SW 1271 (cell line): Measurements from ENCODE around the gene TMEM37.

ENCODE experiments used
- DNase-seq, 2 experiments: peaks; one replicate each; lab custom pipeline; 2025; lab: John Stamatoyannopoulos, UW

Gene TMEM37

DNA sequence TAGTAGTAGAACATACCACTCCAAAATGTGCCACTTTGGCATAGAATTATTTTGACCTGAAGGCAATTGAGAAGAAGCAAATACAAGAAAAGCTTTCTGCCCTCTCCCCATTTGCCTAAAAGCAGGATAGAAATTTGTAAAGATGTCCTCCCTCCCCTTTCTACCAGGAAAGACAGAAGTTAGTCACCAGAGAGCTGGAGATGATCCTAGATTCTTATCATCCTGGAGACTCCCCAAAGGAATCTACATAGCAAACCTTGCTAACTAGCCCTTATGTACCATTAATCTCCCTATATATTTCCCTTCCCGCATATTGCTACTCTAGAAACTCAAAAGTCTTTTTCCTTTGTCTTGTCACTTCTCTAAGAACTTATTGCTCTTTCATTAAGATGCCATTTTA lies 12.6 kb upstream of the TMEM37 start:
- no peak for DNase-seq

DNA sequence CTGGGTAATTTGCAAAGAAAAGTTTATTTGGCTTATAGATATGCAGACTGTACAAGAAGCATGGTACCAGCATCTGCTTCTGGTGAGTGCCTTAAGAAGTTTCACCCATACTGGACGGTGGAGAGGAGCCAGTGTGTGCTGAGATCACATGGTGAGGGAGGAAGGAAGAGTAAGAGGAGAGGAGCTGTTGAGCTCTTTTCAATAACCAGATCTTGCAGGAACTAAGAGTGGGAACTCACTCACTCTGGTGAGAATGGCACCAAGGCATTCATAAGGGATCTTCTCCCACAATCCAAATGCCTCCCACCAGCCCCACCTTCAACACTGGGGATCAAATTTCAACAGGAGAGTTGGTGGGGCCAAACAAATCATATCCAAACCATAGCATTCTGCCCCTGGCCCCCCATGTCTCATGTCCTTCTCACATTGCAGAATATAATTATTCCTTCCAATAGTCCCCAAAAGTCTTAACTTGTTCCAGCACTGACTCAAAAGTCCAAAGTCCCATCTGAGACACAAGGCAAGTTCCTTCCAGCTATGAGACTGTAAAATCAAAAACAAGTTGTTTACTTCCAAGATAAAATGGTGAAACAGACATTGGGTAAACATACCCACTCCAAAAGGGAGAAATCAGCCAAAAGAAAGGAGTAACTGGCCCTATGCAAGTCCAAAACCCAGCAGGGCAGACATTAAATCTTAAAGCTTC lies 11.7 kb upstream of the TMEM37 start:
- DNase-seq, result no peak

DNA sequence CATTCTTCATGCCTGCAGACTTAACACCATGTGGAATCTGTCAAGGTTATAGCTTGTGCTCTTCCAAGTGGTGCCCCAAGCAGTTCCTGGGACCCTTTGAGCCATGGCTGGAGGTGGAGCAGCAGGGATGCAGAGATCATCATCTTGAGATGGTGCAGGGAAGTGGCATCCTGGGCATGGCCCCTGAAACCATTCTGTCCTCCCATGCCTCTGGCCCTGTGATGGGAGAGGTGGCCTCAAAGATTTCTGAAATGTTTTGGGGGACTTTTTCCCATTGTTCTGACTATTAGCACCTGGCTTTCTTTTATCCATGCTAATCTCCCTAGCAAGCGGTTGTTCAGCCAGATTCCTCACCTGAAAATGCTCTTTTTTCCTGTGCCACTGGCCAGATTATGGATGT lies 10.3 kb upstream of the TMEM37 start:
- no peak for DNase-seq

DNA sequence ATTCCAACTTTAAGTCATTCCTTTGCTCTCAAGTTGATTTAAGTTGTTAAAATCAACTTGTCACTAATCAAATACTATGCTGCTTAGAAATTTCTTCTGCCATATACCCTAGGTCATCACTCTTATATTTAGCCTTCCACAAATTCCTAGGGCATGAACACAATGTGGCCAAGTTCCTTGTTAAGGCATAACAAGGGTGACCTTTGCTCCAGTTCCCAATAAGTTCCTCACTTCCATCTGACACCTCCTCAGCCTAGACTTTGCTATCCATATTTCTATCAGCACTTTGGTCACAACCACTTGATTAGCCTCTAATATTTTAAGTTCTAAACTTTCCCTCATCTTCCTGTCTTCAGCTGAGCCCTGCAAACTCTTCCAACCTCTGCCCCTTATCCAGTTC lies 9.9 kb upstream of the TMEM37 start:
- DNase-seq, result no peak

DNA sequence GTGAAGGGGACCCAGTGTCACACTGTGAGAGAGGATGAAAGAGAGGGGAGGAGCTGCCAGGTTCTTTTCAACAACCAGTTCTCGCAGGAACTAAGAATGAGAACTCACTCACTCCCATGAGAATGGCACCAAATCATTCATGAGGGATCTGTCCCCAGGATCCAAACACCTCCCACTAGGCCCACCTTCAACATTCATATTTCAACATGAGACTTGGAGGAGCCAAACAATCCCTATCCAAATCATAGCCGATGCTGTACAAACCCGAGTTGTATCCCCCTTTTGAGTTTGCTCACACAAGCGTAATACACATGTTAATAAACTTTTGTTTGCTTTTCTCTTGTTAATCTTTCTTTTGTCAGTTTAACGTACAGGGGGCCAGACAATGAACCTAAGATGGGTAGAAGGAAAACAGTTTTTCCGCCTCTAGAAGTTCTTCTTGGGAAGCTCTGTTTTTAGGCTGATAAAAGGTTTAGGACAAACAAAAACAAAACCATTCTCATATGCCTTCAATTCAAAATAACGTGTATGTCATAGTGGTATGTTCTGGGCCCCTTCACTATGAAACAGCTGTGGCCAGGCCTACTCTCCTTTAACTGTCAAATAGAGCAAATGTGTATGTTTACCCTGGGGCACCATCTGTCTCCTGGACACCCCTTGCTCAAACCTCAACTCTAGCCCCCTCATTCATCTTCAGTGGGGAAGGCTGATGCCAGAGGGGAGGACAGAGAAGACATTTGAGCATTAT lies 9.1 kb upstream of the TMEM37 start:
- DNase-seq, result no peak

DNA sequence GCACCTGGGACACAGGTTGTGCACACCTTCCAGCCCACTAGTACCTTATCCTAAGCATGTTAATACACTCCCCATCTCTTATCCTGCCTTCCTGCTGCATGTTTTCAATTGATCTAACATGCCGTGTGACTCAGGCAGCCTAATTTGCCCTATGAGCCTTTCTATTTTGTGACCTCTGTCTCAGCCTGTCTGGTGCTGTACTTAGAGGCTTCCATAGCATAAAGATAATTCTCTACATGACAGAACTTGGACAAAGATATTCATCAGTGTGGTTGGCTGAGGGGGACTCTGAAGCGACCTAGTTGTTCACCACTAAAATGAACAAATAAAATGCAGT lies 8.6 kb upstream of the TMEM37 start:
- DNase-seq, result no peak

DNA sequence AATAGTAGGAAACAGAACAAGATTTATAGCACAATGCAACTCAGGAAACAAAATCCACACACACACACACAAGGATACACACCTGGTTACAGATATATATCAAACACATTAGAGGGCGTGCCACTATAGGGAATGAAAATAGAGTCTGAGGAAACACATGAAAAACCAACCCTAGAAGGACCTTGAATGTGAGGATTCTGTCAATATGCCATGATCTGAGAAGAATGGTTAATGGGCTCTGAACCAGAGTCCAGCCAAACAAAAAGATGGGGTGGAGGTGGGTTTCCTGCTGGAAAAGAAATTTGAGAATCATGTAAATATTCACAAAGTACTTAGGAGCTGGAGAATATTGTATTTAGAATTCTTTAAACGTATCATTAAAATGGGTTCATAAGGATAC lies 7.8 kb upstream of the TMEM37 start:
- no peak for DNase-seq

DNA sequence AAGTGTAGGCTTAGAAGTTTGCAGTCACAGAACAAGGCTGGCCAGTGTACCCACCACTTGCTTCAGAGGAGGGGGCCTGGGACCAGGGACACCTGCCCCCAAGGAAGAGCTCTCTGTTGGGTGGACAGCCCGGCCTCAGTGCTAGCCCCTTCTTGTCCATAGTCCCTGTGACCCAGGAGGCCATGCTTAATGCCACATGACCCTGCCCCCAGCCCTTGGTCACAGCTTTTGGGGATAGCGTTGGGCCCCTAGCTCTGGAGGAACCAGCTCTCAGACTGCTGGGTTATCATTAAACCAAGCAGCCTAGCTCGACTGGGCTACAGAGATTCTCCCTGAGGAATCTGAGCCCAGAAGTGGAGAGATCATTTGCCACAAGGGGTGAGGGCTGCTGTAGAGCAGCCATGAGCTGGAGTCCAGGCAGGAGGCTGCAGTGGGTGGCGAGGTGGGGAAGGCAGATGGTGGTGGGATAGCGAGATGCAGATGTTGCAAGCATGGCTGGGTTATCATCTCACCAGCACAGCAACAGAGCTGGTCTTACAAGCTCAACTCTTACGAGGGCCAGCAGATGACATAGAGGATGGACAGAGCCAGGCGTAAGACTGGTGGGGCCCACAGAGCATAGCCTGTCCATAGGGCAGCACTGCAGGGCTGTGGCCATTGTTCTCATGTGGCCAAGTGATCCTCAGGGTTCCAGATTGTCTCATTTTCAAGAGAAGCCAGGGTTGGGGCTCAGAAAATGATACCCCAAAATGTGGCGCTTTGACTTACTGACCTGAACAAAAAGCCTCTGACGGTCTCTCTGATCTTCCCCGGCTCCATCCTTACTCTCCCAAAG lies 7.2 kb upstream of the TMEM37 start:
- DNase-seq, result no peak

DNA sequence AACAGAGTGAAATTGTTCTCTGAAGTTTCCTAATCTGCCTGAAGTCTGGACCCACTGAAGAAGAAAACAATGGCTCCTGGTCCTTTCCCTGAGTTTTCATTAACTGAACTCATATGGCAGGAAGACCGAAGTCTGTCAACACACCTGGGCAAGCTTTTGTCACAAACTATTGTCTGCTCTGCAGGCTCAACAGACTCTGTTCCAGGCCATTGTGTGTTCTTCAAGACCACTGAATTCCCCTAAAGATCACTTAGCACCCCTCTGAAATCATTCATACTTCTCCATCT lies 6.6 kb upstream of the TMEM37 start:
- no peak for DNase-seq

DNA sequence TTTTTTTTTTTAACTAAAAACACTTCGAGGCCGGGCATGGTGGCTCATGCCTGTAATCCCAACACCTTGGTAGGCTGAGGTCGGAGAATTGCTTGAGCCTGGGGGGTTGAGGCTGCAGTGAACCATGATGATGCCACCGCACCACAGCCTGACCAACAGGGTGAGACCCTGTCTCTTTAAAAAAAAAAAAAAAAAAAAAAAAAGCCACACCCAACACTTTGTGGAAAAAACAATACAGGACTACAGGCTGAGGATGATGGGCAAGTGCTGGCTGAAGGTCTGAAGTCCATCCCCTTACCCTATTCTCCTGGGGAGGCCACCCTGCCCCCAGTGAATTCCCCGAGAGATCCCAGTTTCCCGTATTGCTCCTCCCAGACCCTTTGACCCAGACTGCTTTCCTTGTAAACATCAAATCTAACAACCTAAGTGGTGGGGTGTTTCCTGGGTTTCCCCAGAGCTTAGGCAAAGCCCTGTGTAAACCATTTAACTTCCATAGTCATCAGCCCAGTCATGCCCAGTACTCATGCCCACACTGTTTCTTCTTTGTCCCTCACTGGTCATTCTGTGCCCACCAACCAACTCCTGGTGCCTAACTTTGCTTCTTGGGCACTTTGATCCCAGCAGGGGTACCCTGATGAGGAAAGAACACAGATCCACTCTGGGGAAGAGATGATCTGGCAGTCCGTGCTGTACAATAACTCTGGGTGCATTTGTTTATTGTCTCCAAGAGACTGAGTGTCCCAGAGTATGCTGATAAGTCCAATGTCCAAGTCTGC lies 5.8 kb upstream of the TMEM37 start:
- no peak for DNase-seq

DNA sequence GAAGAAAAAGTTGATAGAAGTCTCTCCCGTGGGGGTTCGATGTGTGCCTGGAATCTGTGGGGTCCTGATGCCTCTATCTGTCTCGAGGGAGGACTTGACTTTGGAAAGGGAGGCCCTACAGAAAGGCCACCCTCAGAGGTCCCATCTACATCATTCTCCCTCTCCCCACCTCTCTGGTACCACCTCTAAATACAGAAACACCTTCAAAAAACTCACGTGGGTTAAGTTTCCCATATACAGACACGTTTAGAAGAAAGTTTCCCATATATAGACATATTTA lies 5.3 kb upstream of the TMEM37 start:
- no peak for DNase-seq

DNA sequence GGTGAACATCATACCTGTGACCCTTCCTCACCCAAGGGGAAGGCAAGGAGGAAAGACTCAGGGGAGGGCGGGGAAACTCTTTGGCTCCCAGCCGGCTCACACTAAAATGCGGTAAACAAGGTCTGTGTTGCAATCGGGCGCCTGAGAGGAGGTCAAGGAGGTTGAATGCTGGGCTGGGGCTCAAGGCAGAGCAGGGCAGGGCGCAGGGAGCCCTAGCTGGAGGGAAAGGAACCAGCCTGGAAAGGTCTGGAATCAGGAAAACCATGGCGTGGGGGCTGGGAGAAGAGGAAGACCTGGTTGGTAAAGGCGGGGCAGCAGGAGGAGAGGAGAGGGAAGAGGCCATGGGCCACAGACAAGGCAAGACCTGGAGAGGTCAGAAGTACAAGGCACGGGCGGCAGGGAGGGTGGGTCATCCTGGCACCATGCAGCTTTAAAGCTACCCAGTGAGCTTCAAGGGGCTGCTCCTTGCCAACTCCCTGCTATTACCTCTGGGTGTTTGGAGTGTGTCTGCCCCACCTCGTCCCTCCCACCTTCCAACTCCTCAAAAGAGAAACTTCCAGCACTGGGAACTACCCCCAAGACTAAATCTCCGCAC lies 4.8 kb upstream of the TMEM37 start:
- no peak for DNase-seq

DNA sequence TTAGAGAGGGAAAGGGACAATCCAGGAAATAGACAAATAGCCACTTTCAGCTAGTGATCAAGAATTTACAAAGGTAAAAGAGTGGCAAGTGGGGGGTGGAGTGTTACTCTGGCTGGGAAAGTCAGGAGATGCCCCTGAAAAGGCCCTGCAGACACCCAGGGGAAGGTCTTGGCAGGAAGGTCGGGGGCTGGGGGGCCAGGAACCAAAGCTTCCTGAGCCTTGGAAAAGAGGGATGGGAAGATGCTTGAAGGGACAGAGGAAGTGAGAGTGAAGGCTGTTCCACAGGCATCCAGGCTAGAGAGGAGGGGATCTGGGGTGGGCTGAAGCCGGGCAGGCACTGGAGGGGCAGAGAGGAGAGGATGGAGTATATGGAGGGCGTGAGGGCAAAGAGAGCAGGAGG lies 3.9 kb upstream of the TMEM37 start:
- DNase-seq, result no peak

DNA sequence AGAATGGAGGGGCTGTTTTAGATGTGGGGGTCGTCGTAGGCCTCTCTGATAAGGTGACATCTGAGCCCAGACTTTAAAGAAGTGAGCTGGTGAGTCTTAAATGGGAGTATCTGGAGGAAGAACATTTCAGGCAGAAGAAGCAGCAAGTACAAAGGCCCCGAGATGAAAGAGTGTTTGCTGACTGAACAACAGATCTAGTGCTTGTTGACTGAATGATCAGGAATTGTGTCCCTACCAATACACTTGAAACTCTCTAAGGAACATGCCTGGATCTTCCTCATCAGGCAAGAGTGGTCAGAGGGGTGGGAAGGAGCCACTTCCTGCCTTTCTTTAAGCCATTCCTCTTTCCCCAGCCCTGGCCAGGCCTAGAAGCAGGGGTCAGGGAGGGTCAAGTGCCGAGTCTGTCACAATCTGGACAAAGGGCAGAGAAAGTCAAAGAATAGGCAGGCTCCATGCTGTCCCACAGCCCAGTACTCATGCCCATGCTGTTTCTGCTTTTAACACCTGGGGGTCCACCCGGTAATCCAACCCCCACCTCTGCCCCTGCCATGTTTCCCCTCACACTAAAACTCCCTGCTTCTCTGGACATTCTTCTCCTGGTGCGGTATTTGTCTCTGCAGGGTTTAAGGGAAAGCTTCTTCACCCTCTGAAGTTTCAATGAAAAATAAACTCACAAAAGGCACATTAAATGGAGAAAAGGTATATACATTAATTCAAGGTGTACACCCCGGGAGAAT lies 3.0 kb upstream of the TMEM37 start:
- no peak for DNase-seq

DNA sequence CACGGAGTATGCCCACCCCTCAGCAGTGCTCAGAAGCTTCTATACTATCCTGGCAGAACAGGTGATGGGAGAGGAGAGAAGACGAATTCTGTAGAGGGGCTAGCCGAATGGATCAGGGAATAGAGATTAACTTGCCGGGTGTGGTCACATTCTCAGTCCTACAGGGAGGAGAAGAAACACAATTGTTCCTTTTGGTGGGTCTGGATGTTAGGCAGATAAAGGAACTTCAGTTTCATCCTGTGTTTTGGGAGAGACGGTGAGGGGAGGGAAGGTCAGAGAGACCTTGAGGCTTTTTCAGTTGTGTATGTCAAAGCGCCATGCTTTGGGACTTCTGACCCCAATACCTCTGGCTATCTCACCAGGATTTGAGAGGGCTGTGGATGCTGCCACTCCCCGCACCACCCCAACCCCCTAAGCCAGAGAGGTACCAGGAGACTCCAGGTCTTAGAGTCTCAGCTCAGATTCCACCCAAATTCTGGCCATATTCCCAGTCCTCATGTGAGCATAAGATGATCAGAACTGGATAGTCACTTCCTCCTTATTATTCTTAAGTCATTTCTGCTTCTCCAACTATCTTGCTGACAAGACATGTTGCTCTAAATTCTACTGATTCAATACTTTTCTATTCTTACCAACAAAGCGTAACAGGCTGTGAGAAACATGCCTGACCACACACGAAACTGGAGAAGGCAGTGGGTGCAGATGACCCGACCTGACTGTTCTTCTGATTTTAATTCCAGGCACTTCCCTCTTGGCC lies 2.3 kb upstream of the TMEM37 start:
- DNase-seq, result no peak

DNA sequence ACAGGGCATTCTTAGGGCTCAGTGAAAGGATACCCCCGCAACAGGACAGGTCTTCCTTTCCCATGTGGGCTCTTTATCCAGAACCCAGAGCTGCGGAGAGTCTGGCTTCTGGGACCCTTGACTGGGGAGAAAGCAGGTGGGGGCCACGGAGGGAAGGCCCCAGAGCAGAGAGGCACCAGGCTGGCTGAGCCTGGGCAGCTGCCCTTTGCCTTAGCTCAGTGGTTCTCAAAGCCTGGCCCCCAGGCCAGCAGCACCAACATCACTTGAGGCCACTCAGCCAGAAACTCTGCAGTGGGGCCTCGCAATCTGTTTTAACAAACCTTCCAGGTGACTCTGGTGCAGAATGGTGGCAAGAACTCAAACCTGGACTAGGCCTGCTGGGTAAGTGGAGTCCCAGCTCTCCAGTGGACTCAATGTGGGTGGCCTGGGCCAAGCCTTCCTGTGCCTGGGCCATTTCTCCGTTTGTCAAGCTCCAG lies 1.6 kb upstream of the TMEM37 start:
- DNase-seq, result no peak

DNA sequence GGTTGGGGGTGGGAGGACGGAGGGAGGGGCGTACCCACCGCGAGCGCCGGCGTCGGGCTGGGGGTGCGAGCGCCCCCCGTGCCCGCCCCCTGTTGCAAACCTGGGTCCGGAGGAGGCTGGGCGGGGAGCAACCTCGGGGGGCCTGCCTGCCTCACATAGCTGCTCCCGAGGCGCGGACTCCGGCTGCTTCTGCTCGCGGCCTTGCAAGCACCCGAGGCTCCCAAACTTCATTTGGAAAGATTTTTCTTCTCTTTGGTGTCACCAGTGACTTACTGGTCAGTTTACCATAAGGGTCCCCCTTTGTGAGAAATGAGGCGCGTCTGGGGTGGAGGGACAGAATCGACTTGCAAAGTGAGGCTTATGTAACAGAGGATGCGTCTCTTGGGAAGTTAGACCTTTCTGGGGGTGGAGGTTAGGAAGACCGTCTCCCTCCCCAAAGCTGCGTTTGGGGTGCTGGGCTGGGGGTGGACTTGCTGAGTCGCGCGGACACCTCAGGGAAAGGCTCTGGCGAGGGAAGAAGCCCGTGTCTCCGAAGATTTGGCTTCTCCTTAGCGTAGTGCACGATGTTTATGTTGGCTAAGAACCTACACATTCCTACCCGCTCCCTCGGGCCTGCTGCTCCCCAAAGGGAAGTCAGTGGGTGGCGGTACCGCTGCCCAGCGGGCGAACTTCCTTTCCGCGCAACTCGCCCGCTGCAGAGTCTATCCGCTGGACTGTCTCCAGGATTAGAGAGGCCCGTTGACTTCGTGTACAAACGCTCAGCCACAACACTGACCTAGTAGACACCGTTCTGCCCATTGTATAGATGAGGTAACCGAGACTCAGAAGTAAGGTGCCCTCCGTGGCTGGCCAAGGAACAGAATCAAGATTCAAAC lies 559 bp downstream of the TMEM37 start:
- DNase-seq, result no peak

DNA sequence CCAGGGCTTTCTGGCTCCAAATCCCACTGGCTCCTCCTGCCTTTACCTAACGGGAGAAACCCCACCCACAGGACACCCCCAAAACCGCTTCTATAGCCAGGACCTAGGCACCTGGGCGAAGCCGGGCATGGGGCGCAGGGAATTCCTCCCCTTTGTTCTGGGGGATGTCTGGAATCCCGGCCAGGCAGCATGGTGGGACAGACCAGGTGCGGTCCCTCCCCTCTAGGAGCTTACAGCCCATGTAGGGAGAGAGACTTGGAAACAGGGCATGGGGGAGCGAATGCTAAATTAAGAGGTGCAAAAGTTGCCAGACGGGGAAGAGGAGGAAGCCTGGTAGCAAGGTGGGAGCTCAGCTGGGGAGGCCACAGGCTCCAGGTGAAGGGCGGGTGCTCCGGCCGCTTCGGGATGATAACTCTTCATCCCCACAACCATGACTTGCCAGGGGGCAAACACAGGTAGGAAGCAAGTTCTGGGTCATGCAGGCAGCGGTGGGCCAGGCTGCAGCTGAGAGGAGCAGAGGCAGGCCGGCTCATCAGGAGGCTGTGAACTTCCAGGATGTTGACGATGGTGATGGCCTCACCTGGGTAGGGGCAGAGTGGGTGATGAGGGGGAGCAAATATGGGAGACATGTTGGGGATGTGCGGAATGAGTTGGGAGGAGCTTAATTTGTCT lies 1.3 kb downstream of the TMEM37 start:
- DNase-seq, result no peak

DNA sequence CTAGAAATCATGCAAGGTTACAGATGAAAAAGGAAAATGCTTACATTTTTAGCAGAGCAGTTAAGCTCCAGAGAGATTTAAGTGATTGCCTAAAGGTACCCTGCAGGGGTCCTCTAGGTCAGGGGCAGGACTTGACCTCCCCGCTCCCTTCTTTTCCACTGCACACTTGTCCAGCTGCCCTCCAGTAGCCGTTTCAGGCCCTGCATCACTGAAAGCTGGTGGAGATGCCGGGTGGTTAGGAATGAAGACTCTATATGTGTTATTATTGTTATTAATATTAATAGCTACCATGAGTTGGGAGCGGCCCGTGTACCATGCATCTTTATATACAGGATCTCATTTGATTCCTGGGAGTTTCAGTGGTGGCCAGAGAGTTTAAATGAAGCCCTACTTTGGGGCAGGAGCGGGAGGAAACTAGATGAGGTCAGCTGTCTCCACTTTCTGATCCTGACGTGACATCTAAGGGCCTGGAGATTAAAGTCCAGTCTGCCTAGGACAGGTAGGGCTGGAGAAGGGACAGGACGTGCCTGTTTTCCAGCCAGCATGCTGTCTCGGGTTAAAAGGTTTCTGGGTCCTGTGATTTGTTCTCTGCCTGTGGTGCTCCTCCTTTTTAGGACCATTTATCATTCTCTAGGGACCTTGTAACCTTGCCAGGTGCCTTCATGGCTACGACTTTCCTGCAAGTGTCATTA lies 2.1 kb downstream of the TMEM37 start:
- no peak for DNase-seq
